Stomach (tissue), 9 donors: ENCODE data around the gene TIGD1. TPM values are rescaled to one million over a fixed set of nuclear protein-coding genes. Genes with fewer than 3 reads are reported as not detected.

Source experiments
- DNase-seq, 2 donors: peaks; one replicate each; pipeline versions ENCODE4 v3.0.0 to v3.0.0-alpha.2; 2013 to 2019
- H3K27ac ChIP-seq, 5 donors: fragments of 200-600 bp in 4 of 5; sonication (generic) in 4 of 5; one replicate each; pipeline ENCODE4 v1.5.1; 2013 to 2019; ENCODE audit warnings: mild to moderate bottlenecking in 1 of 5, moderate library complexity in 1 of 5
- H3K27me3 ChIP-seq, 3 donors: fragments of 200-600 bp; sonication (generic); one replicate each; pipeline ENCODE4 v1.5.1; 2017 to 2019; ENCODE audit warnings: mixed run types in 1 of 3
- H3K36me3 ChIP-seq, 4 donors: fragments of 200-600 bp; sonication (generic); 1 replicate in 3 of 4; 2 replicates in 1 of 4; pipeline ENCODE4 v1.5.1; 2016 to 2019
- H3K4me1 ChIP-seq, 4 donors: fragments of 200-600 bp; sonication (generic); one replicate each; pipeline ENCODE4 v1.5.1; 2016 to 2019
- H3K4me3 ChIP-seq, 4 donors: fragments of 200-600 bp; sonication (generic) in 3 of 4; one replicate each; pipeline ENCODE4 v1.5.1; 2016 to 2019; ENCODE audit warnings: mild to moderate bottlenecking in 1 of 4
- H3K9me3 ChIP-seq, 4 donors: fragments of 200-600 bp; sonication (generic); one replicate each; pipeline ENCODE4 v1.5.1; 2016 to 2019
- CTCF ChIP-seq, 7 experiments: fragments of 450-650 bp in 4 of 7; fragments of 200-600 bp in 3 of 7; sonication (generic) in 3 of 7; IDR thresholded peaks; one replicate each; pipeline ENCODE4 v1.5.1; 2016 to 2019; ENCODE audit warnings: antibody characterized with exemption in 7 of 7, control low read depth in 2 of 7, mild to moderate bottlenecking in 1 of 7
- EP300 ChIP-seq: sonication (generic); formaldehyde crosslinking; IDR thresholded peaks from one replicate; pipeline ENCODE4 v1.6.1; 2017; ENCODE audit warnings: antibody characterized with exemption
- POLR2A ChIP-seq, 4 donors: fragments of 450-650 bp; IDR thresholded peaks; one replicate each; pipeline ENCODE4 v1.6.1; 2016; ENCODE audit warnings: antibody characterized with exemption in 4 of 4, control low read depth in 2 of 4, mild to moderate bottlenecking in 1 of 4, moderate library complexity in 1 of 4
- POLR2AphosphoS5 ChIP-seq, 3 donors: sonication (generic); formaldehyde crosslinking; IDR thresholded peaks; one replicate each; pipeline ENCODE4 v1.6.1; 2016; ENCODE audit warnings: antibody characterized with exemption in 3 of 3
- WGBS, 5 donors: extraction: QIAGEN DNeasy Blood & Tissue Kit in 3 of 5; methylation state at CpG; one replicate each; pipeline versions ENCODE4 v1.1.5 to v1.1.7; 2013 to 2018; 5-methylcytosine and 5-hydroxymethylcytosine counted together
- intact Hi-C: fragments of 100-400 bp; cut with DNase I; formaldehyde crosslinking; loops from one replicate; pipeline ENCODE4 v1.15.1; 2023; ENCODE audit warnings: low total_unique reads
- polyA plus RNA-seq, 3 donors: library from polyadenylated mRNA; stranded (reverse); fragments of 200-250 nt; gene quantifications; one replicate each; pipeline ENCODE4 v1.2.3, GENCODE V29; 2013
- total RNA-seq, 5 donors: library from RNA; depleted of rRNA; stranded (reverse); fragments of >200 nt; gene quantifications; one replicate each; pipeline versions ENCODE4 v1.1.0 to v1.2.3, GENCODE V29; 2014 to 2016
- donor health status: healthy with polysubstance abuse.
- donor health status: Bipolar disorder and iron deficiency.
- donor health status: healthy.

The TIGD1 gene
- total and polyA plus RNA-seq, 8 donors = 1.2 to 14.5 (median 6.1) TPM

- 35 to 58% (median 45%) methylated on average over 3 of the region's 3 CpGs for WGBS, 5 donors
- TF ChIP-seq EP300 (no peak), POLR2A (IDR thresholded peaks at IDR 0.05) (no peak), POLR2AphosphoS5 (IDR thresholded peaks at IDR 0.05) (no peak), CTCF (IDR thresholded peaks at IDR 0.05) (no peak)
- peaks cover 0 to 8% (median 0%) of the 10 kb centered on the region in 4 donors for H3K4me1 ChIP-seq
- H3K9me3 ChIP-seq = no peaks in the 10 kb centered on the region
- H3K4me3 ChIP-seq = no peak overlapping the region
- H3K27me3 ChIP-seq = no peaks in the 10 kb centered on the region
- intact Hi-C loops = no loop called here
- H3K27ac ChIP-seq = no peak overlapping the region
- no peak for DNase-seq
- H3K36me3 ChIP-seq = peaks cover 59 to 97% (median 97%) of the 10 kb centered on the region in 4 donors
These were observed 13.2 kb upstream of the TIGD1 start for GRCh38 chr2:232563580-232563979.

- TF ChIP-seq CTCF (IDR thresholded peaks at IDR 0.05) (no peak), POLR2A (IDR thresholded peaks at IDR 0.05) (no peak), EP300 (no peak), POLR2AphosphoS5 (IDR thresholded peaks at IDR 0.05) (no peak)
- no peak overlapping the region for H3K27ac ChIP-seq
- 82 to 89% (median 86%) methylated on average over 8 of the region's 8 CpGs for WGBS, 5 donors
- intact Hi-C loops = no loop called here
- no peak for DNase-seq
- H3K4me1 ChIP-seq = no peaks in the 10 kb centered on the region
- no peaks in the 10 kb centered on the region for H3K9me3 ChIP-seq
- no peak overlapping the region for H3K4me3 ChIP-seq
- H3K27me3 ChIP-seq = no peaks in the 10 kb centered on the region
- H3K36me3 ChIP-seq = peaks cover 59 to 97% (median 97%) of the 10 kb centered on the region in 4 donors
These were observed 12.3 kb upstream of the TIGD1 start for GRCh38 chr2:232562515-232563151.

- H3K27me3 ChIP-seq = no peaks in the 10 kb centered on the region
- no peaks in the 10 kb centered on the region for H3K9me3 ChIP-seq
- H3K36me3 ChIP-seq = peaks cover 31 to 75% (median 63%) of the 10 kb centered on the region in 4 donors
- no peak overlapping the region for H3K4me3 ChIP-seq
- no peak for DNase-seq
- H3K4me1 ChIP-seq = peaks cover 10 to 48% (median 29%) of the 10 kb centered on the region in 4 donors
- H3K27ac ChIP-seq = no peak overlapping the region
- WGBS, 5 donors = 69 to 79% (median 76%) methylated on average over 3 of the region's 3 CpGs
- intact Hi-C loops = no loop called here
- TF ChIP-seq CTCF (IDR thresholded peaks at IDR 0.05) = no peak
- no peak for TF ChIP-seq POLR2A (IDR thresholded peaks at IDR 0.05)
- no peak for TF ChIP-seq EP300
- no peak for TF ChIP-seq POLR2AphosphoS5 (IDR thresholded peaks at IDR 0.05)
These were observed 6.1 kb upstream of the TIGD1 start for GRCh38 chr2:232556426-232556825.

- H3K4me1 ChIP-seq = peaks cover 19 to 72% (median 43%) of the 10 kb centered on the region in 4 donors
- no peak for DNase-seq
- H3K4me3 ChIP-seq = peak overlapping the region; percentile 80 to 93 (median 88)
- 87 to 93% (median 92%) methylated on average over 4 of the region's 4 CpGs for WGBS, 5 donors
- peaks cover 5 to 38% (median 27%) of the 10 kb centered on the region in 4 donors for H3K36me3 ChIP-seq
- TF ChIP-seq POLR2AphosphoS5 (IDR thresholded peaks at IDR 0.05) = no peak
- TF ChIP-seq POLR2A (IDR thresholded peaks at IDR 0.05) = no peak
- no peak for TF ChIP-seq EP300
- no peak for TF ChIP-seq CTCF (IDR thresholded peaks at IDR 0.05)
- H3K27me3 ChIP-seq = no peaks in the 10 kb centered on the region
- peaks cover 0 to 4% (median 0%) of the 10 kb centered on the region in 4 donors for H3K9me3 ChIP-seq
- intact Hi-C loops = no loop called here
- peak overlapping the region in 3 of 5 donors; percentile 98 for H3K27ac ChIP-seq
These were observed 1.4 kb upstream of the TIGD1 start for GRCh38 chr2:232551776-232552175.
